Effector memory CD4-positive, alpha-beta T cell (primary cell): ENCODE measurements around the gene TGM6.

ENCODE experiments used
- DNase-seq, 3 donors: peaks; one replicate each; pipeline ENCODE4 v3.0.0-alpha.2; 2020
- H3K27ac ChIP-seq: 2 replicates; pipeline ENCODE4 v1.7.0; 2013; ENCODE audit warnings: mild to moderate bottlenecking, low read length, moderate library complexity; ENCODE audit not compliant: insufficient read depth, poor library complexity, severe bottlenecking
- H3K27me3 ChIP-seq: replicated peaks from 2 replicates; pipeline ENCODE4 v1.7.0; 2013; ENCODE audit warnings: mild to moderate bottlenecking, low read length; ENCODE audit not compliant: insufficient read depth, control insufficient read depth, poor library complexity, severe bottlenecking
- H3K36me3 ChIP-seq: 2 replicates; pipeline ENCODE4 v1.7.0; 2013; ENCODE audit warnings: mild to moderate bottlenecking, low read length, moderate library complexity; ENCODE audit not compliant: control insufficient read depth, insufficient read depth
- H3K4me1 ChIP-seq: 2 replicates; pipeline ENCODE4 v1.7.0; 2013; ENCODE audit warnings: low read length, mild to moderate bottlenecking; ENCODE audit not compliant: control insufficient read depth, insufficient read depth, poor library complexity, severe bottlenecking
- H3K4me3 ChIP-seq: 2 replicates; pipeline ENCODE4 v1.7.0; 2013; ENCODE audit warnings: low read length, low read depth, mild to moderate bottlenecking; ENCODE audit not compliant: insufficient read depth, poor library complexity, severe bottlenecking
- H3K9me3 ChIP-seq: 2 replicates; pipeline ENCODE4 v1.7.0; 2013; ENCODE audit warnings: mild to moderate bottlenecking, low read length, moderate library complexity; ENCODE audit not compliant: control insufficient read depth

Gene TGM6

DNA sequence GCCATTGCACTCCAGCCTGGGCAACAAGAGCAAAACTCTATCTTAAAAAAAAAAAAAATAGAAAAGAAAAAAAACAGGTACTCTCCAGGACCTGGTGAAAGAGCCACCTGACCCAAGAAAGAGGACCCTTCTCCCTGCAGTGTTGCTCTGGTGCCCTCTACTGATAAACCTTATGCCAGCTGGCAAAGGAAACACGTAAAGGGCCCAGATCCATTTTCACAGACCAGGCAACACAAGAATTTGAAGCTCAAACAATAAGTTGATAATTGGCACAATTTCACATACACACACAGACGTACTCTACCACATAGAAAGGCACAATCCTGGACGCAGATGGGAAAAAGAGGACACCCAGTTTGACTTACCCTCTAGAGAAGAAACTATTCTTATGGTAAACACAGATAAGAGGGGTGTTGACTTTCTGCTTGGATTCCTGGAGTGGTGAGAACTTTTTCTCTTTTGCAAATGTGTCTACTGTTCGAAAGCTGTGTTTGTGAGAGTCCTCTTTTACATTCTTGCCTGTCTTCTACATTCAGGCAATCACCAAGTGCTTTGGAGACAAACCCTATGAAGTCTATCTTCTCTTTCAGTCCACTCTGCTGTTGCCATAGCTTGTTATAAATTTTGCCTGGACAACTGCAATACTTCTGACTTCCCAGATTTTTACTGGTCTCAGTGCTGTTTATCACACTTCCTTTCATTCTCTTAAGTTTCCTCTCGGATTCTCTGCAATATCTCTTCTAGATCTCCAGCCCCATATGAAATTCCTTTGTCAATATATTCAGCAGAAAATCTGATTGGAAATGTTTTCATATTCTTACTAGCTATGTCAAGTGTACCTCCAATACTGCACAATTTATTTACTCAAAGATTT lies 96.3 kb downstream of the TGM6 start:
- no peaks in the 10 kb centered on the region for H3K4me1 ChIP-seq
- no peak overlapping the region for H3K4me3 ChIP-seq
- H3K9me3 ChIP-seq, result no peaks in the 10 kb centered on the region
- peaks cover 2% of the 10 kb centered on the region for H3K36me3 ChIP-seq
- H3K27me3 ChIP-seq, result no peaks in the 10 kb centered on the region
- no peak for DNase-seq
- no peak overlapping the region for H3K27ac ChIP-seq

- Histone ChIP-seq H3K4me3 (no peak overlapping the region), H3K36me3 (peaks cover 24% of the 10 kb centered on the region), H3K4me1 (no peaks in the 10 kb centered on the region), H3K27me3 (no peaks in the 10 kb centered on the region), H3K27ac (no peak overlapping the region), H3K9me3 (no peaks in the 10 kb centered on the region)
- DNase-seq, result no peak
Measured at GRCh38 chr20:2480381-2480780, 99.7 kb downstream of the TGM6 start.
